Activated naive CD8-positive, alpha-beta T cell (primary cell): ENCODE measurements around the gene MELTF.

Experiments used
- H3K27ac Mint-ChIP-seq: one replicate; pipeline ENCODE4 v1.8.0; 2021; ENCODE audit warnings: mixed read lengths
- H3K27me3 Mint-ChIP-seq: one replicate; pipeline ENCODE4 v1.8.0; 2021; ENCODE audit warnings: mixed read lengths
- H3K36me3 Mint-ChIP-seq: one replicate; pipeline ENCODE4 v1.8.0; 2021; ENCODE audit warnings: mixed read lengths
- H3K4me1 Mint-ChIP-seq: one replicate; pipeline ENCODE4 v1.8.0; 2021; ENCODE audit warnings: low read depth, mixed read lengths
- H3K4me3 Mint-ChIP-seq: one replicate; pipeline ENCODE4 v1.8.0; 2021; ENCODE audit warnings: mild to moderate bottlenecking, mixed read lengths
- H3K9me3 Mint-ChIP-seq: one replicate; pipeline ENCODE4 v1.8.0; 2021; ENCODE audit warnings: low read depth, mixed read lengths

MELTF gene

DNA sequence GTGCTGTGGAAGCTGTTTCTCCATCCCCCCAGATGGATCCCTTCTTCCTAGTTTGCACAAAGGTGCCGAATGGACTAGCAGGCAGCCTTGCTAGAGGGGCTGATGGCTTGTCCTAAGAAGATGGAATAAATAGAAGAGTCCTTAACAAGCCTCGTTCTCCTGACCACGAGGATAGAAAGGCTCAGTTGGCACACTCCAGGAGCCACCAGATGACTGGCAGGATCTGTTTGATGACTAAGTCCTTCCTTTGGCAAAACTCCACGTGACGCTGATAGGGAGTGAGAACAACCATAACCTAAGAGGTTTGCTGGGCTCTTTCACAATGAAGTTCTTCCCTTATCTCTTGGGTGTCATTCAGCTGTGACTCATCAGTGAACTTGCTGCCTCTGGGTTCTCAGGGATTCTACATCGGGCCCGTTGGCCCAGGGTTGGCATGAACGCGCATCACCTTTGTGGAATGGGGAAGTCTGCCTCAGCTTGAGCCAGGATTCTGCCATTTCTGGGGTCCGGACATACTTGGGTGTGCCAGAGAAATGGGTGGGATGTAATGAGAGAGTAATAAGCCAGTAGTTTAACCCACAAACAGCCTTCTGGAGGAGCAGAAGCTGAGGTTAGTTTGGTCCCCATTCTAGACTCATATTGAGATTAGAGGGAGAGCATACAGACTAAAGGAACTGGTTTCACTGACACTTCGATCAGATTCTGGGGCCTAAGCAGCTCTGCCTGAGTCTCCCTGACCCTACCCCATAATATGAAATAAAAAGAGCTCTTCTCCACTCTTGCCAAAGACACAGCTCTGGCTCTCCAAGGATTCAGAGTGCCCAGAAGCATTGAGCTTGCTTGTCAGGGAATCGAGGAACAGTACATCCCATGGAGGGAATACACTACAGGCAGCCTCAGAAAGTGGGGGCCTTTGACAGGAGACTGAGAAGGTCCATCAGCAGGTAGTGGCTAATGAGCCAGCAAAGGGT, 2.0 kb upstream of the MELTF start:
- Mint-ChIP-seq H3K36me3 (no peaks in the 10 kb centered on the region), H3K4me1 (peaks cover 2% of the 10 kb centered on the region), H3K27me3 (peaks cover 2% of the 10 kb centered on the region), H3K9me3 (no peaks in the 10 kb centered on the region), H3K27ac (no peak overlapping the region), H3K4me3 (no peak overlapping the region)

- Mint-ChIP-seq H3K4me3 (peak overlapping the region; percentile 17), H3K27me3 (peaks cover 2% of the 10 kb centered on the region), H3K4me1 (no peaks in the 10 kb centered on the region), H3K27ac (no peak overlapping the region), H3K36me3 (no peaks in the 10 kb centered on the region), H3K9me3 (no peaks in the 10 kb centered on the region)
These were observed 1.0 kb upstream of the MELTF start for GRCh38 chr3:197030379-197031314.

GRCh38 chr3:197028728-197029510, 698 bp downstream of the MELTF start:
- H3K27ac Mint-ChIP-seq, result no peak overlapping the region
- no peaks in the 10 kb centered on the region for H3K4me1 Mint-ChIP-seq
- peak overlapping the region; percentile 73 for H3K4me3 Mint-ChIP-seq
- no peaks in the 10 kb centered on the region for H3K27me3 Mint-ChIP-seq
- H3K36me3 Mint-ChIP-seq, result no peaks in the 10 kb centered on the region
- no peaks in the 10 kb centered on the region for H3K9me3 Mint-ChIP-seq

GRCh38 chr3:197027896-197028727, 1.5 kb downstream of the MELTF start:
- no peak overlapping the region for H3K27ac Mint-ChIP-seq
- peaks cover 4% of the 10 kb centered on the region for H3K4me1 Mint-ChIP-seq
- H3K4me3 Mint-ChIP-seq, result peak overlapping the region; percentile 64
- no peaks in the 10 kb centered on the region for H3K27me3 Mint-ChIP-seq
- no peaks in the 10 kb centered on the region for H3K36me3 Mint-ChIP-seq
- H3K9me3 Mint-ChIP-seq, result no peaks in the 10 kb centered on the region

DNA sequence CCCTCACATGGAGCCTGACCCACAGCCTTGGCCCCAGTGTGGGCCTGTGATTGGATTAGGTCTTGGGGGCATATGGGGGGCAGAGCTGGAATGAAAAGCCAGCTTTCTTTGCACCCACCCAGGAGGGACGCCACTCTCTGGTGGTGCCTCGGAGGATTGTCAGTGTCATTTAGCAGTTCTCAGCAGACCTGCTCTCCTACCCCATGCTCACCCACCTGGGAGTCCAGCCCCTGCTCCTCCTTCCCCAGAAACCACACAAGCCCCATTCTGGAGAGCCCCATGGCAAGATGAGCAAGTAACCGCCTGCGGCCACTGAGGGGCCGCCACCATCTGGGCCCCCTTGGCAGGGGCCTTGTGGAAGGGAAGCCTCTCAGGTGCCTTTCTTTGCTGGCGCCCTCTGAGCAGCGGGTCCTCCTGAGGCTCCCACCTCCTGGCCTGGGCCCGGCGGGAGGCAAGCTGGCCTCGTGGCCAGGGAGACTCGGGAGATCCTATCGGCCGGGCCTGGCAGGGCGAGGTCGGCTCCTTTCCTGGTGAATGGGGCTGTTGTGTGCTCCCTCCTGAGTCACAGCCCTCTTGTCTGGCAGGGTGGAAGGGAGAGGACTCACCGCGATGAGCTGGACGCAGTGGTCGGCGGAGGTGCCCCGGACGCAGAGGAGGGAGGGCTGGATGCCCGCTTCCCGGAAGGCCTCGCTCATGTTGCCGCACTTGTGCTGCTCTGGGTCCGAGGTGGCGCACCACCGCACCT, 2.3 kb downstream of the MELTF start:
- no peaks in the 10 kb centered on the region for H3K36me3 Mint-ChIP-seq
- no peaks in the 10 kb centered on the region for H3K27me3 Mint-ChIP-seq
- peaks cover 6% of the 10 kb centered on the region for H3K4me1 Mint-ChIP-seq
- no peaks in the 10 kb centered on the region for H3K9me3 Mint-ChIP-seq
- no peak overlapping the region for H3K4me3 Mint-ChIP-seq
- H3K27ac Mint-ChIP-seq, result no peak overlapping the region

GRCh38 chr3:197026481-197026866, 3.1 kb downstream of the MELTF start:
- Mint-ChIP-seq H3K4me1 (peaks cover 6% of the 10 kb centered on the region), H3K27ac (no peak overlapping the region), H3K9me3 (no peaks in the 10 kb centered on the region), H3K4me3 (no peak overlapping the region), H3K27me3 (no peaks in the 10 kb centered on the region), H3K36me3 (no peaks in the 10 kb centered on the region)

- Mint-ChIP-seq H3K27ac (no peak overlapping the region), H3K27me3 (no peaks in the 10 kb centered on the region), H3K36me3 (no peaks in the 10 kb centered on the region), H3K9me3 (no peaks in the 10 kb centered on the region), H3K4me3 (no peak overlapping the region), H3K4me1 (peaks cover 6% of the 10 kb centered on the region)
These were observed 3.7 kb downstream of the MELTF start for GRCh38 chr3:197025736-197026480.

- Mint-ChIP-seq H3K4me3 (no peak overlapping the region), H3K36me3 (no peaks in the 10 kb centered on the region), H3K9me3 (no peaks in the 10 kb centered on the region), H3K27me3 (no peaks in the 10 kb centered on the region), H3K4me1 (peaks cover 6% of the 10 kb centered on the region), H3K27ac (no peak overlapping the region)
These were observed 4.5 kb downstream of the MELTF start for GRCh38 chr3:197024881-197025735.

DNA sequence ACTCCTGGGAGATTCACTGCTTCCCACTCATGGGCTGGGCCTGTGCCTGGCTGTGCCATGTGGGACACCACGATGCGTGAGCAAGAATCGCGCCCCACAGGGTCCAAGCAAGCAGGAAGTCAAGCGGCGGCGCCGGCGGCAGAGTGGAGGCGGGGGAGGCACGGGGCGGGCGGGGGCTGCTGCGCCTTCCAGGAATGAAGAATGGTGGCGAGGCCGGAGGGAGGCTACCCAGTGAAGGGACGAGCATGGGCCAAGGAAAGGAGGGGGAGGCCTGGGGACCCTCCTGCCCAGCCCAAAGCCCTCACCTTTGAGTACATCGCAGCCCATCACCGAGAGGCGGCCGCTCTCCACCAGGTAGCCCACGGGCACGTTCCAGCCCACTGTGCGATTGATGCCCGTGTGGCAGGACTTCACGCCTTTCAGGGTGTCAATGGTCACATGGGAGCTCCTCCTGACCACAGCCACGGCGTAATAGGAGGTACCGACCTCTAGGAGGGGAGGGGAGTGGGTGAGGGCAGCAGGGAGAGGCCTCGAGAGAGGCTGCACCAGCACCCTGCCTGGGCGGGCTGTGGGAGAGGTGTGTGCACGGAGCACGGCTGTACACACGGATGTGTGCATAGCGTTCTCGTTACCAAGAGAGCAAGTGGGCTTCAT, 5.5 kb downstream of the MELTF start:
- H3K27me3 Mint-ChIP-seq, result no peaks in the 10 kb centered on the region
- H3K4me1 Mint-ChIP-seq, result peaks cover 6% of the 10 kb centered on the region
- H3K27ac Mint-ChIP-seq, result no peak overlapping the region
- H3K36me3 Mint-ChIP-seq, result no peaks in the 10 kb centered on the region
- H3K4me3 Mint-ChIP-seq, result no peak overlapping the region
- H3K9me3 Mint-ChIP-seq, result no peaks in the 10 kb centered on the region

DNA sequence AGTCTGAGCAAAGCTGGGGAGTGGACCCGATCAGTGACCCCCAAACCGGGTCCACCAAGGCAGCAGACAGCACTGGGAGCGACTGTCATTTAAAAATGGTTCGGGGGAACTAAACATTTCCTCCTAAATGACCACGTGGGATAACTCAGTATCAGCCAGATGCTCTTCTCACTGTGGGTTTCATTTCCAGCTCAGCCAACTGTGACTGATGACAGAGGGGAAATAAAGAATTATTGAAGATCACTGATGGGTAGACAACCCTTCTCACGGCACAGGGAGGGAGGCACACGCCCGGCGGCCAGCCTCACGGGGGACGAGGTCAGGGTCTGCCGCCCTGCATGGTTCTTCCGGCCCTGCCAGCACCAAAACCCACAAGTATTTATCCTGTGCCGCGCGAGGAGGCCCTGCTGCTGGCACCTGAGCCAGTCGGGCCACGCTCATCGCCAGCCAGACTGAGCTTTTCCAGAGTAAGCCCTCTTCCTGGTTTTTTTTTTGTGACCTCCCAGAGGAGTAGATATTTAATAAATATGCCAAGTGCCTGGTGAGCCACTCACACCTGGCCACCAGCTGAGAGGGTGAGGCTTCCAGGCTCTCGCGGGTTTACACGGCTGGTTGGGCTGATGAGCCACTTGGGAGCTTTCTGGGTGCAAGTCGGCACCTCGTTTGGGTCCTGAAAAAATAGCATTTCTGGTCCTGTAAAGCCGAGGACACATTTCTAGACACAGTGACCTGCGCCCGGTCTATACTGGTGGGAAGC, 6.2 kb downstream of the MELTF start:
- Mint-ChIP-seq H3K9me3 (no peaks in the 10 kb centered on the region), H3K36me3 (no peaks in the 10 kb centered on the region), H3K27me3 (no peaks in the 10 kb centered on the region), H3K4me3 (peak overlapping the region; percentile 61), H3K4me1 (peaks cover 6% of the 10 kb centered on the region), H3K27ac (no peak overlapping the region)

DNA sequence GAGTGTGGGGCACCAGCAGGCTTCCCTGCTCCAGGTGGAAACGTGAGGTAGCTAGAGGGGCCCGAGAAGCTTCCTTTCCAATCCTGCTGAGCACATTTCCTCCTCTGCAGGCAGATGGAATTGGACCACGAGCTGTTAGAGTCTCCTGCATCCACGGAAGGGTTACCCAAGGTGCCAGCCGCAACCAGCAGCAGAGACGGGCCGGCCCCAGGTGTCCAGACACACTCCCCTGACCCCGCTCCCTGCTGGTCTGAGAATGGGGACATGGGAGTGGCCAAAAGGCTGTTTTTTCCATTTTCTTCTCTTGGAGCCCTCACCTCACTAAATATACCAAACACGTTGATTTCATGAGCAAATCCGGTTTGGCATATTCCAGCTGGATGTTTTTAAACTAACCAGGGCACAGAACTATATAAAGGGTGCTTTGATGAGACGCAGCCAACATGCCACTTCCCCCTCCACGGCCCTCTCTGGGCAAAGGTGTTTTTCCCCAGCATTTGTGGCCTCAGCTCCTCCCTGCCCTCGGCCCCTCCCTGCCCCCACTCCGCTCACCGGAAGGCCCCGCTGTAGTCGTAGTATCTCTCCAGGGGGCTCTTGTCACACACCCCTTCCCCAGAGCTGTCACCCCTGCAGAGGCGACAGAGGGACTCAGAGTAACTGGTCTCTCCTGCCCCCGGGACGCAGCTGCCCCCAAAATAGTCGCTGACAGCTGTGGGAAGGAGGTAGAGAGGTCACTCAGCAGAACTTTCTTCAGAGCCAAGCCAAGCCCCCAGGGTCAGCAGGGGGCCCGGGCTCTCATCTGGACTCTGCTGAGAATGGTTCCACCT, 7.0 kb downstream of the MELTF start:
- Mint-ChIP-seq H3K4me1 (peaks cover 6% of the 10 kb centered on the region), H3K9me3 (no peaks in the 10 kb centered on the region), H3K27me3 (no peaks in the 10 kb centered on the region), H3K4me3 (peak overlapping the region; percentile 61), H3K27ac (no peak overlapping the region), H3K36me3 (no peaks in the 10 kb centered on the region)
